Prostate gland (tissue), 2 donors: Measurements from ENCODE around the gene PCIF1.

Experiments
- CTCF ChIP-seq, 4 experiments: fragments of 200-600 bp in 2 of 4; fragments of 450-650 bp in 2 of 4; sonication (generic) in 2 of 4; IDR thresholded peaks; 1 replicate in 3 of 4; 2 replicates in 1 of 4; pipeline ENCODE4 v1.5.1; 2016 to 2019; ENCODE audit warnings: antibody characterized with exemption in 4 of 4, mild to moderate bottlenecking in 2 of 4, moderate library complexity in 2 of 4
- POLR2A ChIP-seq: fragments of 450-650 bp; IDR thresholded peaks from one replicate; pipeline ENCODE4 v1.6.1; 2016; ENCODE audit warnings: antibody characterized with exemption, mild to moderate bottlenecking
- POLR2AphosphoS5 ChIP-seq: sonication (generic); formaldehyde crosslinking; IDR thresholded peaks from one replicate; pipeline ENCODE4 v1.6.1; 2017; ENCODE audit warnings: antibody characterized with exemption

- TF ChIP-seq POLR2AphosphoS5 (no peak), CTCF (IDR thresholded peaks at IDR 0.05) (no peak), POLR2A (no peak)
These were observed 35.2 kb upstream of the PCIF1 start for GRCh38 chr20:45899046-45899835.
